SK-N-SH (cell line): ENCODE measurements around the gene RPA3. TPM values are rescaled to one million over a fixed set of nuclear protein-coding genes. Genes with fewer than 3 reads are reported as not detected.

Source experiments
- CTCF ChIA-PET: fragments of 300-600, 350-600 bp; formaldehyde crosslinking; extraction: SDS; loops from one replicate; lab custom pipeline; 2021; lab: Yijun Ruan, JAX
- POLR2A ChIA-PET: fragments of 350-600 bp; sonication (Branson Sonifier 250); formaldehyde crosslinking; extraction: SDS; loops from one replicate; lab custom pipeline; 2020; ENCODE audit warnings: antibody characterized with exemption, inconsistent platforms; lab: Yijun Ruan, JAX
- DNase-seq: peaks from one replicate; pipeline ENCODE4 v3.0.0; 2012
- H2AFZ ChIP-seq: fragments of 200-600 bp; sonication (generic); 2 replicates; pipeline ENCODE4 v1.8.1; 2016; ENCODE audit warnings: antibody characterized with exemption, mild to moderate bottlenecking, low read depth
- H3F3A ChIP-seq: fragments of 200-600 bp; sonication (generic); replicated peaks from 2 replicates; pipeline ENCODE3; 2016; ENCODE audit warnings: antibody characterized with exemption, mild to moderate bottlenecking; ENCODE audit not compliant: insufficient read depth
- H3K27ac ChIP-seq, 2 experiments: fragments of 200-500 bp in 1 of 2; fragments of 200-600 bp in 1 of 2; sonication (Bioruptor generic) in 1 of 2; sonication (generic), shearing (Covaris generic) in 1 of 2; 2 replicates each; pipeline versions ENCODE4 v1.5.1 to v1.6.1; 2014 to 2016; ENCODE audit warnings: low read depth in 2 of 2, inconsistent platforms in 1 of 2, low read length in 1 of 2, mild to moderate bottlenecking in 1 of 2, mixed read lengths in 1 of 2
- H3K27me3 ChIP-seq: fragments of 200-600 bp; sonication (generic), shearing (Covaris generic); 2 replicates; pipeline ENCODE4 v1.6.1; 2016; ENCODE audit warnings: mixed run types; ENCODE audit not compliant: insufficient read depth
- H3K36me3 ChIP-seq, 2 experiments: fragments of 200-500 bp in 1 of 2; fragments of 200-600 bp in 1 of 2; sonication (Bioruptor generic) in 1 of 2; sonication (generic) in 1 of 2; replicated peaks in 1 of 2; 2 replicates each; pipeline versions ENCODE3 to v1.5.1; 2014 to 2016; ENCODE audit warnings: low read length in 1 of 2, mild to moderate bottlenecking in 1 of 2; ENCODE audit not compliant: insufficient read depth in 2 of 2, control insufficient read depth in 1 of 2
- H3K4me1 ChIP-seq, 2 experiments: fragments of 200-500 bp in 1 of 2; fragments of 200-600 bp in 1 of 2; sonication (Bioruptor generic) in 1 of 2; sonication (generic), shearing (Covaris generic) in 1 of 2; 2 replicates each; pipeline versions ENCODE4 v1.5.1 to v1.6.1; 2014 to 2016; ENCODE audit warnings: low read depth in 1 of 2, low read length in 1 of 2, mixed run types in 1 of 2; ENCODE audit not compliant: insufficient read depth in 2 of 2, control insufficient read depth in 1 of 2
- H3K4me2 ChIP-seq: fragments of 200-600 bp; sonication (generic), shearing (Covaris generic); 2 replicates; pipeline ENCODE4 v1.6.1; 2017; ENCODE audit warnings: mixed run types
- H3K4me3 ChIP-seq, 2 experiments: fragments of 200-500 bp in 1 of 2; fragments of 200-600 bp in 1 of 2; sonication (Bioruptor generic) in 1 of 2; sonication (generic), shearing (Covaris generic) in 1 of 2; 2 replicates each; pipeline versions ENCODE4 v1.5.1 to v1.8.1; 2014 to 2016; ENCODE audit warnings: low read depth in 2 of 2, inconsistent platforms in 1 of 2, low read length in 1 of 2, mild to moderate bottlenecking in 1 of 2, mixed read lengths in 1 of 2, moderate library complexity in 1 of 2
- H3K79me2 ChIP-seq: fragments of 200-600 bp; sonication (generic); 2 replicates; pipeline ENCODE4 v1.8.1; 2017; ENCODE audit warnings: mild to moderate bottlenecking; ENCODE audit not compliant: insufficient read depth
- H3K9ac ChIP-seq: fragments of 200-600 bp; sonication (generic); 2 replicates; pipeline ENCODE4 v1.6.1; 2017; ENCODE audit warnings: mixed run types
- H3K9me2 ChIP-seq: fragments of 200-600 bp; sonication (generic); 2 replicates; pipeline ENCODE4 v1.6.1; 2017; ENCODE audit warnings: mixed run types
- H3K9me3 ChIP-seq: fragments of 200-600 bp; sonication (generic); 2 replicates; pipeline ENCODE4 v1.6.1; 2017; ENCODE audit warnings: mixed run types, mild to moderate bottlenecking, moderate library complexity
- H4K20me1 ChIP-seq: fragments of 200-600 bp; sonication (generic); 2 replicates; pipeline ENCODE4 v1.6.1; 2017; ENCODE audit warnings: mild to moderate bottlenecking, mixed run types; ENCODE audit not compliant: insufficient read depth
- EZH2phosphoT487 ChIP-seq: fragments of 200-600 bp; sonication (generic); IDR thresholded peaks from 2 replicates; pipeline ENCODE4 v1.6.1; 2017; ENCODE audit warnings: low read depth, mixed run types, mild to moderate bottlenecking, antibody characterized with exemption, moderate library complexity, borderline replicate concordance
- FOXM1 ChIP-seq: IDR thresholded peaks from 2 replicates; pipeline ENCODE4 v1.4.0; 2012; ENCODE audit warnings: low read depth, mild to moderate bottlenecking
- IRF3 ChIP-seq: fragments of 150-350 bp; IDR thresholded peaks from 2 replicates; pipeline ENCODE4 v1.6.1; 2016; ENCODE audit warnings: mild to moderate bottlenecking, low read depth, low read length
- JUND ChIP-seq: IDR thresholded peaks from 2 replicates; pipeline ENCODE4 v1.4.0; 2012
- NFIC ChIP-seq: IDR thresholded peaks from 2 replicates; pipeline ENCODE4 v1.4.0; 2012; ENCODE audit warnings: borderline replicate concordance
- PBX3 ChIP-seq: IDR thresholded peaks from 2 replicates; pipeline ENCODE4; 2012
- POLR2AphosphoS5 ChIP-seq: IDR thresholded peaks from 2 replicates; pipeline ENCODE4 v1.6.1; 2012; ENCODE audit warnings: low read depth, low read length
- SIN3A ChIP-seq: IDR thresholded peaks from 2 replicates; pipeline ENCODE4 v1.6.1; 2012; ENCODE audit warnings: low read depth, mild to moderate bottlenecking, low read length, moderate library complexity, borderline replicate concordance
- TAF1 ChIP-seq: IDR thresholded peaks from 2 replicates; pipeline ENCODE4 v1.6.1; 2012; ENCODE audit warnings: low read depth, mild to moderate bottlenecking, low read length, moderate library complexity, borderline replicate concordance
- TCF12 ChIP-seq: IDR thresholded peaks from 2 replicates; pipeline ENCODE4 v1.4.0; 2012
- YY1 ChIP-seq: IDR thresholded peaks from 2 replicates; pipeline ENCODE4 v1.4.0; 2012; ENCODE audit warnings: low read depth, mild to moderate bottlenecking
- WGBS: methylation state at CpG from one replicate; pipeline ENCODE4 v1.1.6; 2017; ENCODE audit warnings: low lambda C conversion rate; 5-methylcytosine and 5-hydroxymethylcytosine counted together
- polyA plus RNA-seq, 3 experiments: library from polyadenylated mRNA; depleted of rRNA; stranded (reverse); fragments of >200 nt; gene quantifications; 2 replicates each; pipeline ENCODE4 v1.2.3, GENCODE V29; 2012

The RPA3 gene
- polyA plus RNA-seq, 1 of the 3 experiments (the other 2 are of a cell fraction): 39.0 TPM

- DNase-seq: no peak
- Histone ChIP-seq H3K4me3 (no peak overlapping the region), H3K9me2 (no peaks in the 10 kb centered on the region), H4K20me1 (no peaks in the 10 kb centered on the region), H3K9ac (no peak overlapping the region), H3F3A (no peaks in the 10 kb centered on the region), H3K4me1 (peaks cover 11 to 19% of the 10 kb centered on the region in 2 experiments; a peak in 3 of 4 replicates), H3K79me2 (no peaks in the 10 kb centered on the region), H3K27ac (peak overlapping the region in 1 of 2 experiments; percentile 35; a peak in 1 of 4 replicates)
- POLR2A ChIA-PET: no interaction called here
- 77% methylated on average over 6 of the region's 6 CpGs for WGBS
- no peak for TF ChIP-seq POLR2AphosphoS5
- no peak for TF ChIP-seq FOXM1
- no peak for TF ChIP-seq SIN3A
- TF ChIP-seq, all 33 proteins: peak for 0
- Histone ChIP-seq H3K27me3 (no peaks in the 10 kb centered on the region), H2AFZ (no peak overlapping the region), H3K36me3 (no peaks in the 10 kb centered on the region), H3K4me2 (no peak overlapping the region), H3K9me3 (no peaks in the 10 kb centered on the region)
- CTCF ChIA-PET: interaction anchor here (0.9 to 2.0 kb wide), 7 partner anchors 14 to 282 kb away, joined by 3 to 8 read pairs (median 3); partner anchors contain the start of gene UMAD1
Observed at GRCh38 chr7:7688310-7688709, 30.1 kb downstream of the RPA3 start.

- H3K27me3 ChIP-seq: no peaks in the 10 kb centered on the region
- H3K27ac ChIP-seq: peak overlapping the region in 1 of 2 experiments; percentile 35; a peak in 2 of 4 replicates
- no peaks in the 10 kb centered on the region for H3F3A ChIP-seq
- no peaks in the 10 kb centered on the region for H3K36me3 ChIP-seq
- no peak overlapping the region for H3K4me2 ChIP-seq
- H4K20me1 ChIP-seq: no peaks in the 10 kb centered on the region
- ChIA-PET CTCF (interaction anchor here (0.9 to 2.0 kb wide), 7 partner anchors 14 to 282 kb away, joined by 3 to 8 read pairs (median 3); partner anchors contain the start of gene UMAD1), POLR2A (no interaction called here)
- H3K9me2 ChIP-seq: no peaks in the 10 kb centered on the region
- H3K9me3 ChIP-seq: no peaks in the 10 kb centered on the region
- H3K79me2 ChIP-seq: no peaks in the 10 kb centered on the region
- no peak overlapping the region for H3K9ac ChIP-seq
- 51% methylated on average over 1 of the region's 1 CpG for WGBS
- no peak for DNase-seq
- H3K4me1 ChIP-seq: peaks cover 11 to 22% of the 10 kb centered on the region in 2 experiments; a peak in 3 of 4 replicates
- H3K4me3 ChIP-seq: no peak overlapping the region
- no peak overlapping the region for H2AFZ ChIP-seq
- peak; percentile 18; the same call in 1 of the 2 replicates for TF ChIP-seq TCF12
- peak; percentile 64 for TF ChIP-seq PBX3
- no peak for TF ChIP-seq YY1
Observed at GRCh38 chr7:7687800-7688199, 30.6 kb downstream of the RPA3 start.

GRCh38 chr7:7686811-7687508 is 31.4 kb downstream of the RPA3 start:
- no peak for DNase-seq
- CTCF ChIA-PET: interaction anchor here (1.0 to 1.8 kb wide), 4 partner anchors 32 to 531 kb away, joined by 3 to 6 read pairs (median 4); no protein-coding TSS in a partner anchor
- Histone ChIP-seq H3F3A (no peaks in the 10 kb centered on the region), H2AFZ (no peak overlapping the region), H3K4me3 (no peak overlapping the region), H3K27ac (no peak overlapping the region; a peak in 1 of 4 replicates), H3K36me3 (no peaks in the 10 kb centered on the region), H3K9me3 (no peaks in the 10 kb centered on the region), H3K4me1 (peaks cover 11 to 23% of the 10 kb centered on the region in 2 experiments; a peak in 3 of 4 replicates), H3K4me2 (no peak overlapping the region), H4K20me1 (no peaks in the 10 kb centered on the region), H3K27me3 (no peaks in the 10 kb centered on the region), H3K79me2 (no peaks in the 10 kb centered on the region), H3K9ac (no peak overlapping the region), H3K9me2 (no peaks in the 10 kb centered on the region)
- TF ChIP-seq NFIC (no peak), SIN3A (no peak), IRF3 (no peak), EZH2phosphoT487 (no peak), TAF1 (no peak), JUND (no peak)
- POLR2A ChIA-PET: no interaction called here
- 92% methylated on average over 2 of the region's 2 CpGs for WGBS
